Activated CD8-positive, alpha-beta memory T cell treated with anti-CD3 and anti-CD28 coated beads for 24 hours (primary cell): Measurements from ENCODE around the gene HMCN2.
"Not testable (repeated sequence)": the region's sequence is repeated elsewhere in the genome, so short reads cannot be mapped to it uniquely, and the experiment has no call there.

Experiments used
- DNase-seq: peaks from one replicate; pipeline ENCODE4 v3.0.0-alpha.2; 2020

HMCN2 gene

GRCh38 chr9:130395810-130396435, 130.4 kb downstream of the HMCN2 start:
- DNase-seq = no peak

GRCh38 chr9:130396581-130396980, 131.0 kb downstream of the HMCN2 start:
- DNase-seq = no peak

- DNase-seq = no peak
Measured at GRCh38 chr9:130398487-130399240, 133.1 kb downstream of the HMCN2 start.

GRCh38 chr9:130399768-130400167, 134.2 kb downstream of the HMCN2 start:
- no peak for DNase-seq

- no peak for DNase-seq
Measured at GRCh38 chr9:130400870-130401269, 135.3 kb downstream of the HMCN2 start.

- DNase-seq = not testable (repeated sequence)
Measured at GRCh38 chr9:130401742-130402141, 136.2 kb downstream of the HMCN2 start.

- no peak for DNase-seq
Measured at GRCh38 chr9:130402243-130402642, 136.7 kb downstream of the HMCN2 start.

- no peak for DNase-seq
Measured at GRCh38 chr9:130402645-130403440, 137.3 kb downstream of the HMCN2 start.

GRCh38 chr9:130405657-130406257, 140.2 kb downstream of the HMCN2 start:
- no peak for DNase-seq

GRCh38 chr9:130406278-130406895, 140.8 kb downstream of the HMCN2 start:
- no peak for DNase-seq

GRCh38 chr9:130407916-130408663, 142.5 kb downstream of the HMCN2 start:
- no peak for DNase-seq

- no peak for DNase-seq
Measured at GRCh38 chr9:130408669-130409068, 143.1 kb downstream of the HMCN2 start.

- no peak for DNase-seq
Measured at GRCh38 chr9:130409246-130409645, 143.7 kb downstream of the HMCN2 start.

- no peak for DNase-seq
Measured at GRCh38 chr9:130410443-130410842, 144.9 kb downstream of the HMCN2 start.

GRCh38 chr9:130411566-130411915, 146.0 kb downstream of the HMCN2 start:
- no peak for DNase-seq

- DNase-seq = no peak
Measured at GRCh38 chr9:130414081-130414731, 148.6 kb downstream of the HMCN2 start.

- no peak for DNase-seq
Measured at GRCh38 chr9:130414910-130415746, 149.6 kb downstream of the HMCN2 start.

- no peak for DNase-seq
Measured at GRCh38 chr9:130417602-130418001, 152.0 kb downstream of the HMCN2 start.

- DNase-seq = no peak
Measured at GRCh38 chr9:130418776-130419175, 153.2 kb downstream of the HMCN2 start.

- DNase-seq = no peak
Measured at GRCh38 chr9:130419521-130420035, 154.0 kb downstream of the HMCN2 start.
